Measurements from ENCODE around the gene ELMO1.

- TF ChIP-seq, protein P1, sequence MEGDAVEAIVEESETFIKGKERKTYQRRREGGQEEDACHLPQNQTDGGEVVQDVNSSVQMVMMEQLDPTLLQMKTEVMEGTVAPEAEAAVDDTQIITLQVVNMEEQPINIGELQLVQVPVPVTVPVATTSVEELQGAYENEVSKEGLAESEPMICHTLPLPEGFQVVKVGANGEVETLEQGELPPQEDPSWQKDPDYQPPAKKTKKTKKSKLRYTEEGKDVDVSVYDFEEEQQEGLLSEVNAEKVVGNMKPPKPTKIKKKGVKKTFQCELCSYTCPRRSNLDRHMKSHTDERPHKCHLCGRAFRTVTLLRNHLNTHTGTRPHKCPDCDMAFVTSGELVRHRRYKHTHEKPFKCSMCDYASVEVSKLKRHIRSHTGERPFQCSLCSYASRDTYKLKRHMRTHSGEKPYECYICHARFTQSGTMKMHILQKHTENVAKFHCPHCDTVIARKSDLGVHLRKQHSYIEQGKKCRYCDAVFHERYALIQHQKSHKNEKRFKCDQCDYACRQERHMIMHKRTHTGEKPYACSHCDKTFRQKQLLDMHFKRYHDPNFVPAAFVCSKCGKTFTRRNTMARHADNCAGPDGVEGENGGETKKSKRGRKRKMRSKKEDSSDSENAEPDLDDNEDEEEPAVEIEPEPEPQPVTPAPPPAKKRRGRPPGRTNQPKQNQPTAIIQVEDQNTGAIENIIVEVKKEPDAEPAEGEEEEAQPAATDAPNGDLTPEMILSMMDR (IDR thresholded peaks at IDR 0.05) = no peak
- no peak for TF ChIP-seq ZFX (IDR thresholded peaks at IDR 0.05; ENCODE audit: borderline replicate concordance)
Measured at GRCh38 chr7:37475646-37476045, 27.0 kb upstream of the ELMO1 start.

Measured in 22Rv1 (cell line).